Measurements from ENCODE around the gene GPATCH1.

DNA sequence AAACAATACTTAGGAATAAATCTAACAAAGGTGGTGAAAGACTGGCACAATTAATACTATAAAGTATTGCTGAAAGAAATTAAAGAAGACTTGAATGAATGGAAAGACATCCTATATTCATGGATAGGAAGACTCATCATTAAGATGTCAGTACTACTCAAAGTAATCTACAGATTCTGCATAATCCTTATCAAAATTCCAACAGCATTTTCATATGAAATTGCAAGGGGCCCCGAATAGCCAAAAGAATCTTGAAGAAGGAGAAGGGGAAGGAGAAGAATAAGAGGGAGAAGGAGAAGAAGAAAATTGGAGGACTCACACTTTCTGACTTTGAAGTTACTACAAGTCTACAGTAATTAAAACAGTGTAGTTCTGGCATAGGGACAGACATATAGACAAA, 87.5 kb downstream of the GPATCH1 start:
- TF ChIP-seq POLR2A (IDR thresholded peaks at IDR 0.05) (no peak), CTCF (IDR thresholded peaks at IDR 0.05) (no peak), POLR2AphosphoS5 (IDR thresholded peaks at IDR 0.05) (no peak)

Data from prostate gland (tissue), 2 donors.